PC-3 (cell line): Measurements from ENCODE around the gene PCSK5.

Experiments used
- CTCF ChIP-seq: fragments of 300-600 bp; sonication (generic); conservative IDR thresholded peaks from 2 replicates; pipeline ENCODE4 v1.5.1; 2017; ENCODE audit warnings: antibody characterized with exemption, low read depth, mild to moderate bottlenecking, low read length
- EZH2 ChIP-seq: fragments of 300-600 bp; sonication (generic); IDR thresholded peaks from one replicate; pipeline ENCODE4 v1.6.1; 2017; ENCODE audit warnings: antibody characterized with exemption, mild to moderate bottlenecking, low read length; ENCODE audit not compliant: unreplicated experiment
- EZH2phosphoT487 ChIP-seq: fragments of 300-600 bp; sonication (generic); IDR thresholded peaks from 2 replicates; pipeline ENCODE4 v1.6.1; 2018; ENCODE audit warnings: mild to moderate bottlenecking, antibody characterized with exemption, low read length, borderline replicate concordance

- no peak for TF ChIP-seq CTCF
- no peak for TF ChIP-seq EZH2phosphoT487
- TF ChIP-seq EZH2 = no peak
Observed at GRCh38 chr9:75878488-75878860, 12.0 kb upstream of the PCSK5 start.
